ENCODE measurements around the gene PPP1R3G.

PPP1R3G gene

GRCh38 chr6:5094327-5094726 lies 9.2 kb downstream of the PPP1R3G start:
- DNase-seq (ENCODE audit: low spot score), result no peak

GRCh38 chr6:5095236-5095635 lies 10.1 kb downstream of the PPP1R3G start:
- peak; percentile 70 for DNase-seq (ENCODE audit: low spot score)

- DNase-seq (ENCODE audit: low spot score), result peak; percentile 29
Measured at GRCh38 chr6:5096482-5096881, 11.3 kb downstream of the PPP1R3G start.

GRCh38 chr6:5098501-5099270 lies 13.5 kb downstream of the PPP1R3G start:
- no peak for DNase-seq (ENCODE audit: low spot score)

- DNase-seq (ENCODE audit: low spot score), result no peak
Measured at GRCh38 chr6:5099537-5099936, 14.4 kb downstream of the PPP1R3G start.

GRCh38 chr6:5100806-5101205 lies 15.7 kb downstream of the PPP1R3G start:
- no peak for DNase-seq (ENCODE audit: low spot score)

GRCh38 chr6:5102267-5102970 lies 17.3 kb downstream of the PPP1R3G start:
- DNase-seq (ENCODE audit: low spot score), result no peak

GRCh38 chr6:5103250-5103649 lies 18.1 kb downstream of the PPP1R3G start:
- no peak for DNase-seq (ENCODE audit: low spot score)

GRCh38 chr6:5104667-5105066 lies 19.5 kb downstream of the PPP1R3G start:
- DNase-seq (ENCODE audit: low spot score), result no peak

- DNase-seq (ENCODE audit: low spot score), result no peak
Measured at GRCh38 chr6:5105146-5105545, 20.0 kb downstream of the PPP1R3G start.

- no peak for DNase-seq (ENCODE audit: low spot score)
Measured at GRCh38 chr6:5107341-5107740, 22.2 kb downstream of the PPP1R3G start.

- DNase-seq (ENCODE audit: low spot score), result no peak
Measured at GRCh38 chr6:5108068-5108467, 22.9 kb downstream of the PPP1R3G start.

GRCh38 chr6:5108536-5109150 lies 23.5 kb downstream of the PPP1R3G start:
- DNase-seq (ENCODE audit: low spot score), result no peak

GRCh38 chr6:5109436-5109835 lies 24.3 kb downstream of the PPP1R3G start:
- no peak for DNase-seq (ENCODE audit: low spot score)

GRCh38 chr6:5110246-5110645 lies 25.1 kb downstream of the PPP1R3G start:
- no peak for DNase-seq (ENCODE audit: low spot score)

GRCh38 chr6:5111626-5112025 lies 26.5 kb downstream of the PPP1R3G start:
- DNase-seq (ENCODE audit: low spot score), result no peak

- no peak for DNase-seq (ENCODE audit: low spot score)
Measured at GRCh38 chr6:5112066-5112799, 27.1 kb downstream of the PPP1R3G start.

- no peak for DNase-seq (ENCODE audit: low spot score)
Measured at GRCh38 chr6:5113096-5113495, 28.0 kb downstream of the PPP1R3G start.

- no peak for DNase-seq (ENCODE audit: low spot score)
Measured at GRCh38 chr6:5115168-5115567, 30.0 kb downstream of the PPP1R3G start.

- no peak for DNase-seq (ENCODE audit: low spot score)
Measured at GRCh38 chr6:5116243-5116991, 31.3 kb downstream of the PPP1R3G start.

GRCh38 chr6:5119090-5119951 lies 34.2 kb downstream of the PPP1R3G start:
- no peak for DNase-seq (ENCODE audit: low spot score)
